Measurements from ENCODE around the gene SFRP2.

The SFRP2 gene

GRCh38 chr4:153832054-153832453 lies 43.2 kb upstream of the SFRP2 start:
- H3K9me3 ChIP-seq (ENCODE audit: insufficient read depth, low read depth, low read length), result no peaks in the 10 kb centered on the region
- no peaks in the 10 kb centered on the region for H3K79me1 ChIP-seq (ENCODE audit: low read length)
- no peak overlapping the region for H3K27ac ChIP-seq (ENCODE audit: low read depth, low read length)
- no peak overlapping the region for H2BK12ac ChIP-seq (ENCODE audit: low read length)
- no peaks in the 10 kb centered on the region for H3K79me2 ChIP-seq (ENCODE audit: control insufficient read depth, insufficient read depth, low read length, poor library complexity)
- H2AK5ac ChIP-seq (ENCODE audit: low read length), result no peak overlapping the region
- no peak overlapping the region for H3K23ac ChIP-seq (ENCODE audit: low read length)
- no peak overlapping the region for H3K9ac ChIP-seq (ENCODE audit: low read length)
- H3K27me3 ChIP-seq (ENCODE audit: insufficient read depth, low read length), result no peaks in the 10 kb centered on the region
- peak overlapping the region; percentile 33 for H3K4me3 ChIP-seq (ENCODE audit: low read depth, low read length)
- no peak overlapping the region for H3K4me2 ChIP-seq (ENCODE audit: low read length)
- no peak overlapping the region for H2AFZ ChIP-seq (ENCODE audit: insufficient read depth, low read length, poor library complexity)
- no peaks in the 10 kb centered on the region for H3K36me3 ChIP-seq (ENCODE audit: control insufficient read depth in 1 of 2, insufficient read depth in 2 of 2, low read length in 2 of 2)
- WGBS (ENCODE audit: extremely low coverage, insufficient coverage, insufficient read length), result no CpG with 5 or more reads among the region's 4 CpGs
- H2BK5ac ChIP-seq (ENCODE audit: low read depth, low read length, poor library complexity), result no peak overlapping the region
- H4K12ac ChIP-seq (ENCODE audit: low read depth, low read length), result no peak overlapping the region
- H3K14ac ChIP-seq (ENCODE audit: low read length), result no peak overlapping the region
- H4K8ac ChIP-seq (ENCODE audit: low read depth, low read length), result no peak overlapping the region
- no peak overlapping the region for H3K4ac ChIP-seq (ENCODE audit: low read depth, low read length)
- no peak for DNase-seq
- H2BK120ac ChIP-seq (ENCODE audit: insufficient read depth, low read length, poor library complexity), result no peak overlapping the region
- H3K4me1 ChIP-seq (ENCODE audit: control insufficient read depth in 1 of 2, insufficient read depth in 2 of 2, low read length in 2 of 2), result no peaks in the 10 kb centered on the region
- no peak overlapping the region for H3K18ac ChIP-seq (ENCODE audit: low read length)
- H4K91ac ChIP-seq (ENCODE audit: low read depth, low read length), result no peak overlapping the region

GRCh38 chr4:153831245-153831644 lies 42.4 kb upstream of the SFRP2 start:
- Histone ChIP-seq H4K8ac (ENCODE audit: low read depth, low read length) (no peak overlapping the region), H2AK5ac (ENCODE audit: low read length) (no peak overlapping the region), H3K9me3 (ENCODE audit: insufficient read depth, low read depth, low read length) (no peaks in the 10 kb centered on the region), H3K27me3 (ENCODE audit: insufficient read depth, low read length) (no peaks in the 10 kb centered on the region), H4K12ac (ENCODE audit: low read depth, low read length) (no peak overlapping the region), H3K18ac (ENCODE audit: low read length) (no peak overlapping the region), H3K4me1 (ENCODE audit: control insufficient read depth in 1 of 2, insufficient read depth in 2 of 2, low read length in 2 of 2) (no peaks in the 10 kb centered on the region), H3K79me1 (ENCODE audit: low read length) (no peaks in the 10 kb centered on the region), H3K14ac (ENCODE audit: low read length) (no peak overlapping the region), H3K4me3 (ENCODE audit: low read depth, low read length) (no peak overlapping the region), H2BK5ac (ENCODE audit: low read depth, low read length, poor library complexity) (no peak overlapping the region), H3K36me3 (ENCODE audit: control insufficient read depth in 1 of 2, insufficient read depth in 2 of 2, low read length in 2 of 2) (no peaks in the 10 kb centered on the region), H2BK12ac (ENCODE audit: low read length) (no peak overlapping the region), H3K27ac (ENCODE audit: low read depth, low read length) (no peak overlapping the region), H2AFZ (ENCODE audit: insufficient read depth, low read length, poor library complexity) (no peak overlapping the region), H3K4ac (ENCODE audit: low read depth, low read length) (no peak overlapping the region), H3K9ac (ENCODE audit: low read length) (no peak overlapping the region), H2BK120ac (ENCODE audit: insufficient read depth, low read length, poor library complexity) (no peak overlapping the region), H3K79me2 (ENCODE audit: control insufficient read depth, insufficient read depth, low read length, poor library complexity) (no peaks in the 10 kb centered on the region), H3K4me2 (ENCODE audit: low read length) (no peak overlapping the region), H4K91ac (ENCODE audit: low read depth, low read length) (no peak overlapping the region), H3K23ac (ENCODE audit: low read length) (no peak overlapping the region)
- WGBS (ENCODE audit: extremely low coverage, insufficient coverage, insufficient read length), result no CpG with 5 or more reads among the region's 1 CpG
- no peak for DNase-seq

GRCh38 chr4:153825691-153826090 lies 36.8 kb upstream of the SFRP2 start:
- no CpG with 5 or more reads among the region's 2 CpGs for WGBS (ENCODE audit: extremely low coverage, insufficient coverage, insufficient read length)
- H3K9me3 ChIP-seq (ENCODE audit: insufficient read depth, low read depth, low read length), result no peaks in the 10 kb centered on the region
- no peaks in the 10 kb centered on the region for H3K79me2 ChIP-seq (ENCODE audit: control insufficient read depth, insufficient read depth, low read length, poor library complexity)

GRCh38 chr4:153825126-153825525 lies 36.2 kb upstream of the SFRP2 start:
- H3K79me1 ChIP-seq (ENCODE audit: low read length), result no peaks in the 10 kb centered on the region
- H4K91ac ChIP-seq (ENCODE audit: low read depth, low read length), result no peak overlapping the region
- H3K79me2 ChIP-seq (ENCODE audit: control insufficient read depth, insufficient read depth, low read length, poor library complexity), result no peaks in the 10 kb centered on the region
- no peak overlapping the region for H2AFZ ChIP-seq (ENCODE audit: insufficient read depth, low read length, poor library complexity)
- H3K27ac ChIP-seq (ENCODE audit: low read depth, low read length), result no peak overlapping the region
- no peak for DNase-seq
- H2BK12ac ChIP-seq (ENCODE audit: low read length), result no peak overlapping the region
- H3K4me1 ChIP-seq (ENCODE audit: control insufficient read depth in 1 of 2, insufficient read depth in 2 of 2, low read length in 2 of 2), result no peaks in the 10 kb centered on the region
- no peaks in the 10 kb centered on the region for H3K9me3 ChIP-seq (ENCODE audit: insufficient read depth, low read depth, low read length)
- H2BK120ac ChIP-seq (ENCODE audit: insufficient read depth, low read length, poor library complexity), result no peak overlapping the region
- no peak overlapping the region for H3K4ac ChIP-seq (ENCODE audit: low read depth, low read length)
- no peak overlapping the region for H4K8ac ChIP-seq (ENCODE audit: low read depth, low read length)
- H3K27me3 ChIP-seq (ENCODE audit: insufficient read depth, low read length), result no peaks in the 10 kb centered on the region
- H3K4me2 ChIP-seq (ENCODE audit: low read length), result no peak overlapping the region
- H4K12ac ChIP-seq (ENCODE audit: low read depth, low read length), result no peak overlapping the region
- no peak overlapping the region for H2AK5ac ChIP-seq (ENCODE audit: low read length)
- no peak overlapping the region for H3K4me3 ChIP-seq (ENCODE audit: low read depth, low read length)
- H3K18ac ChIP-seq (ENCODE audit: low read length), result no peak overlapping the region
- no peak overlapping the region for H3K23ac ChIP-seq (ENCODE audit: low read length)
- no peak overlapping the region for H2BK5ac ChIP-seq (ENCODE audit: low read depth, low read length, poor library complexity)
- no peaks in the 10 kb centered on the region for H3K36me3 ChIP-seq (ENCODE audit: control insufficient read depth in 1 of 2, insufficient read depth in 2 of 2, low read length in 2 of 2)
- H3K9ac ChIP-seq (ENCODE audit: low read length), result no peak overlapping the region
- no CpG with 5 or more reads among the region's 4 CpGs for WGBS (ENCODE audit: extremely low coverage, insufficient coverage, insufficient read length)
- no peak overlapping the region for H3K14ac ChIP-seq (ENCODE audit: low read length)

More at GRCh38 chr4:153825691-153826090, 36.8 kb upstream of the SFRP2 start:
- H2BK120ac ChIP-seq (ENCODE audit: insufficient read depth, low read length, poor library complexity), result no peak overlapping the region
- no peak overlapping the region for H2BK5ac ChIP-seq (ENCODE audit: low read depth, low read length, poor library complexity)
- H3K4me3 ChIP-seq (ENCODE audit: low read depth, low read length), result no peak overlapping the region
- no peaks in the 10 kb centered on the region for H3K36me3 ChIP-seq (ENCODE audit: control insufficient read depth in 1 of 2, insufficient read depth in 2 of 2, low read length in 2 of 2)
- no peak overlapping the region for H3K4ac ChIP-seq (ENCODE audit: low read depth, low read length)
- H3K23ac ChIP-seq (ENCODE audit: low read length), result peak overlapping the region; percentile 17
- H3K18ac ChIP-seq (ENCODE audit: low read length), result no peak overlapping the region
- no peak overlapping the region for H4K12ac ChIP-seq (ENCODE audit: low read depth, low read length)
- H3K27me3 ChIP-seq (ENCODE audit: insufficient read depth, low read length), result no peaks in the 10 kb centered on the region
- no peak for DNase-seq
- H4K8ac ChIP-seq (ENCODE audit: low read depth, low read length), result no peak overlapping the region
- H3K4me2 ChIP-seq (ENCODE audit: low read length), result no peak overlapping the region
- no peak overlapping the region for H4K91ac ChIP-seq (ENCODE audit: low read depth, low read length)
- no peak overlapping the region for H2BK12ac ChIP-seq (ENCODE audit: low read length)
- no peak overlapping the region for H3K9ac ChIP-seq (ENCODE audit: low read length)
- no peak overlapping the region for H2AFZ ChIP-seq (ENCODE audit: insufficient read depth, low read length, poor library complexity)
- no peak overlapping the region for H2AK5ac ChIP-seq (ENCODE audit: low read length)
- no peak overlapping the region for H3K27ac ChIP-seq (ENCODE audit: low read depth, low read length)
- no peaks in the 10 kb centered on the region for H3K4me1 ChIP-seq (ENCODE audit: control insufficient read depth in 1 of 2, insufficient read depth in 2 of 2, low read length in 2 of 2)
- H3K14ac ChIP-seq (ENCODE audit: low read length), result no peak overlapping the region
- no peaks in the 10 kb centered on the region for H3K79me1 ChIP-seq (ENCODE audit: low read length)
